RWPE2 (cell line): ENCODE results near the gene DENND1A.
"Not testable (repeated sequence)": the region's sequence is repeated elsewhere in the genome, so short reads cannot be mapped to it uniquely, and the experiment has no call there.

Source experiments
- ATAC-seq: fragments of 200-7000 bp; cut with Tn5 transposase; 3 replicates; pipeline ENCODE4 v1.9.1; 2021; ENCODE audit warnings: low read depth
- DNase-seq: peaks from one replicate; pipeline ENCODE4 v3.0.0-alpha.2; 2020; ENCODE audit warnings: low spot score
- H3K27ac ChIP-seq: fragments of 450-650 bp; 2 replicates; pipeline ENCODE4 v1.5.1; 2017; ENCODE audit warnings: mild to moderate bottlenecking; ENCODE audit not compliant: poor library complexity, severe bottlenecking
- H3K27me3 ChIP-seq: fragments of 250-450 bp; sonication (Bioruptor Pico); 2 replicates; pipeline ENCODE4 v1.5.1; 2021; ENCODE audit warnings: mild to moderate bottlenecking, moderate library complexity; ENCODE audit not compliant: insufficient read depth, poor library complexity, severe bottlenecking
- H3K36me3 ChIP-seq: fragments of 250-450 bp; sonication (Bioruptor Pico); 2 replicates; pipeline ENCODE4 v1.5.1; 2020; ENCODE audit warnings: low read depth, mild to moderate bottlenecking, moderate library complexity
- H3K4me1 ChIP-seq: fragments of 250-450 bp; sonication (Bioruptor Pico); 2 replicates; pipeline ENCODE4 v1.5.1; 2021; ENCODE audit warnings: mild to moderate bottlenecking, moderate library complexity; ENCODE audit not compliant: insufficient read depth, poor library complexity, severe bottlenecking
- H3K4me3 ChIP-seq: fragments of 250-450 bp; sonication (Bioruptor Pico); 2 replicates; pipeline ENCODE4 v1.5.1; 2021; ENCODE audit warnings: mild to moderate bottlenecking, moderate library complexity; ENCODE audit not compliant: severe bottlenecking
- H3K9me3 ChIP-seq: fragments of 250-450 bp; sonication (Bioruptor Pico); 2 replicates; pipeline ENCODE4 v1.5.1; 2021; ENCODE audit warnings: mild to moderate bottlenecking, moderate library complexity; ENCODE audit not compliant: severe bottlenecking
- CTCF ChIP-seq: fragments of 450-650 bp; IDR thresholded peaks from one replicate; pipeline ENCODE4 v1.5.1; 2017; ENCODE audit warnings: mild to moderate bottlenecking, moderate library complexity; ENCODE audit not compliant: poor library complexity, severe bottlenecking

The DENND1A gene

DNA sequence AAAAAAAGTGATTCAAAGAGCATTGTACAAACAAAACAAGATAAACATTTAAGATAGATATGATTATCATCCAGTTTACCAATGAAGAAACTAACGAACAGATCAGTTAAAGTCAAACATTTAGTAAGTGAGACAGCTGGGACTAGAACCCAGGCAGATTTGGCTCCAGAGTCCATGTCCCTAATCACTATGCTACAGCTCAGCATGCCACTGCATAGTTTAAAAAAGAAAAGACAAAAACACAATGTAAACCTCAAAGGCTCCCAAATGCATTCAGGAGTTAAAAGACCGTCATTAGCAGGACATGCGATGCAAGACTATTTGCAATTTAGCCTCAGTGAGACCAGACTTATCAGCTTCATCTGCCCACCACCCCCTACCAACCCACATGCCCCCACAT is 36.8 kb downstream of the DENND1A start:
- TF ChIP-seq CTCF: no peak
- Histone ChIP-seq H3K9me3 (no peaks in the 10 kb centered on the region), H3K27ac (no peak overlapping the region), H3K36me3 (no peaks in the 10 kb centered on the region), H3K4me3 (no peak overlapping the region), H3K4me1 (no peaks in the 10 kb centered on the region), H3K27me3 (no peaks in the 10 kb centered on the region)
- ATAC-seq (no peak), DNase-seq (no peak)

GRCh38 chr9:123887837-123888236 is 42.1 kb downstream of the DENND1A start:
- no peak for ATAC-seq
- H3K27me3 ChIP-seq: no peaks in the 10 kb centered on the region
- H3K27ac ChIP-seq: no peak overlapping the region
- no peak for DNase-seq
- H3K4me1 ChIP-seq: no peaks in the 10 kb centered on the region
- no peak for TF ChIP-seq CTCF
- H3K9me3 ChIP-seq: no peaks in the 10 kb centered on the region
- no peak overlapping the region for H3K4me3 ChIP-seq
- H3K36me3 ChIP-seq: no peaks in the 10 kb centered on the region

- not testable (repeated sequence) for H3K36me3 ChIP-seq, H3K27me3 ChIP-seq, ATAC-seq, H3K27ac ChIP-seq, H3K4me3 ChIP-seq, H3K9me3 ChIP-seq, DNase-seq, H3K4me1 ChIP-seq
Observed at GRCh38 chr9:123885834-123886233, 44.1 kb downstream of the DENND1A start.

- DNase-seq (no peak), ATAC-seq (no peak)
- Histone ChIP-seq H3K4me1 (no peaks in the 10 kb centered on the region), H3K27me3 (no peaks in the 10 kb centered on the region), H3K27ac (no peak overlapping the region), H3K9me3 (no peaks in the 10 kb centered on the region), H3K4me3 (no peak overlapping the region), H3K36me3 (no peaks in the 10 kb centered on the region)
- TF ChIP-seq CTCF: no peak
Observed at GRCh38 chr9:123883634-123884033, 46.3 kb downstream of the DENND1A start.

DNA sequence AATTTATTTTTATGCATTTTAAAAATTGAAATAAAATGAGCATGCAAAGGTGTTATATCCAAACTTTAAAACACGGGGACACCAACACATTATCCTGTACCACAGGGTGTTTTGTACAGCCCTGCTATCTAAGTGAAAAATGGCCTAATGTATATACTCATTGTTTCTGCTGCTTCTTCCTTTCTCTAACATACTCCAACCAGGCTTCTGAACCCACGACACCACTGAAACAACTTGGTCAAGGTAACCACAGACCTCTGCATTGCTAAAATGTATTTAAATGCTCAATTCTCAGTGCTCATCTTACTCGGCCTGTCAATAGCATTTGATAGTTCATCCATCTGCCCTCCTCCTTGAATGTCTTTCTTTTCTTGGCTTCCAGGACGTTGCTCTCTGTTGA is 48.3 kb downstream of the DENND1A start:
- H3K36me3 ChIP-seq: peaks cover 13% of the 10 kb centered on the region; the same call in 1 of the 2 replicates
- H3K27me3 ChIP-seq: no peaks in the 10 kb centered on the region
- no peak for TF ChIP-seq CTCF
- no peaks in the 10 kb centered on the region for H3K4me1 ChIP-seq
- no peak overlapping the region for H3K27ac ChIP-seq
- DNase-seq: no peak
- ATAC-seq: no peak
- H3K9me3 ChIP-seq: no peaks in the 10 kb centered on the region
- no peak overlapping the region for H3K4me3 ChIP-seq
